ENCODE results near the gene EPAS1. TPM values are rescaled to one million over a fixed set of nuclear protein-coding genes. Genes with fewer than 3 reads are reported as not detected.

EPAS1 gene
- total and polyA plus RNA-seq, 2 of the 8 experiments (the other 6 are each of a cell fraction or from before 2014, with no cell fraction given), result 2.0 to 4.9 TPM

DNA sequence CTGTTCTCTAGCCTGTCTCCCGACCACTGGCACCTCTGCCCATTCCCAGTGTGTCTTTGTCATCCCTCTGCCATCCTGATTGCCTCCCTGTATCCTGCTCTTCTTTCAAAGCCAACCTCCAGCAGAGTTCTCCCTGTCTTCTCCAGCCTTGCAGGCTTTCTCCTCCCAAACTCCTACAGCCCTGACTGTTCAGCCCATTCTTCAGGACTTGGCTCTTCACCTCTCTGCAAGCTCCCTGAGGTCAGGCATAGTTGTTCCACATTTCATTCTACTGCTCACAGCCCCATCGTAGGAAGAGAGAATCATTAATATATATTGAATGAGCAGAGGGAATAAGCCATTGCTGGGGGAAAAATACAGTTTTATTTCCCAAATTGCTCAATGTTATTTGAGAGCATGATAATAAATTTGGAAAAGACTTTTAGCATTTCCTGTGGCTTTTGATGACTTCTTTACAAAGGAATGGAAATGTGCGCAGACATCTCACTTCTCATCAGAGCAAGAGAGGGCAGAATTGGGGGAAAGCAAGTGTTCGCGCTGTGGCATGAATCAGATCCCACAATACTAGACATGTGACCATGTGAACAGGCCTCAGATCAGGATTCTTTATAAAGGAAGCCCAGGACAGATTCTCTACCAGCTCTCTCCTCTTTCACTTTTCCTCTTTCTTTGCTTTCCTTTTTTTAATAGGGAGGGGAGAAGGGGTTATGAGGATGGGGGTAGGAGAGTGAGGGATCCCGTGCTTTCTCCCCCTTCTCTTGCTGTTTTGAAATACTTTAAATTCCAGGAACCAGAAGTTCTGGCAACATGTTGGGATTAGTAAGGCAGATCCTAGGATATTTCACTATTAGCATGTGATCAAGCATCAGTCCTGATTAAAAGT lies 37.4 kb downstream of the EPAS1 start:
- no peak overlapping the region for H3K23ac ChIP-seq (ENCODE audit: insufficient read length)
- DNase-seq (ENCODE audit: low read depth in 1 of 2, low spot score in 2 of 2), result no peak
- H2BK15ac ChIP-seq (ENCODE audit: low read length), result peak overlapping the region; percentile 65; the same call in 1 of the 2 replicates
- H2BK5ac ChIP-seq (ENCODE audit: low read depth, low read length), result no peak overlapping the region; the same call in 1 of the 2 replicates
- peak overlapping the region in 1 of 2 experiments; percentile 61; a peak in 1 of 4 replicates for H3K4me2 ChIP-seq (ENCODE audit: insufficient read depth in 1 of 2, low read depth in 2 of 2, low read length in 2 of 2)
- H3K14ac ChIP-seq (ENCODE audit: insufficient read length), result no peak overlapping the region
- no peak for FAIRE-seq
- H2BK120ac ChIP-seq (replicated peaks; ENCODE audit: low read depth, low read length), result no peak overlapping the region
- H4K8ac ChIP-seq (ENCODE audit: extremely low read depth, insufficient read depth, low read length), result no peak overlapping the region
- peak overlapping the region; percentile 89; the same call in 1 of the 2 replicates for H2BK12ac ChIP-seq (ENCODE audit: low read depth, low read length)
- H4K20me1 ChIP-seq (replicated peaks in 1 of 2; ENCODE audit: control insufficient read depth in 1 of 2, insufficient read depth in 2 of 2, low read length in 2 of 2), result no peaks in the 10 kb centered on the region
- H4K91ac ChIP-seq (replicated peaks; ENCODE audit: insufficient read length, low read length), result peak overlapping the region; percentile 30
- no peak overlapping the region for H2AK5ac ChIP-seq (ENCODE audit: low read depth, low read length)
- H3K27ac ChIP-seq (ENCODE audit: low read depth, low read length), result no peak overlapping the region
- no peak overlapping the region for H3K9ac ChIP-seq (replicated peaks in 1 of 4; ENCODE audit: extremely low read depth in 1 of 4, low read depth in 3 of 4, low read length in 3 of 4)
- WGBS, 2 experiments (ENCODE audit: extremely low coverage in 1 of 2, insufficient coverage in 1 of 2, insufficient read length in 1 of 2, insufficient replicate concordance in 2 of 2, low coverage in 1 of 2, low lambda C conversion rate in 2 of 2, missing lambda C conversion rate in 1 of 2), result 62% methylated on average over 5 of the region's 6 CpGs; no CpG with 5 or more reads in 1 of the 2 experiments
- H3K23me2 ChIP-seq (ENCODE audit: low read depth, low read length), result no peaks in the 10 kb centered on the region
- TF ChIP-seq, protein P1, sequence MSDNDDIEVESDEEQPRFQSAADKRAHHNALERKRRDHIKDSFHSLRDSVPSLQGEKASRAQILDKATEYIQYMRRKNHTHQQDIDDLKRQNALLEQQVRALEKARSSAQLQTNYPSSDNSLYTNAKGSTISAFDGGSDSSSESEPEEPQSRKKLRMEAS (IDR thresholded peaks at IDR 0.05), result no peak
- TF ChIP-seq TEAD4 (IDR thresholded peaks at IDR 0.05; ENCODE audit: low read depth, low read length), result peak; percentile 29; the same call in 1 of the 2 replicates
- H4K5ac ChIP-seq (ENCODE audit: insufficient read length, low read depth, low read length), result no peak overlapping the region
- no peaks in the 10 kb centered on the region for H3K79me2 ChIP-seq (ENCODE audit: control insufficient read depth in 1 of 2, insufficient read depth in 2 of 2, low read length in 2 of 2)
- H3K79me1 ChIP-seq (ENCODE audit: low read depth, low read length), result no peaks in the 10 kb centered on the region
- H3K9me3 ChIP-seq (ENCODE audit: insufficient read depth in 2 of 2, low read depth in 1 of 2, low read length in 1 of 2), result no peaks in the 10 kb centered on the region
- CTCF ChIA-PET (ENCODE audit: partially characterized antibody), result interaction anchor here (0.9 to 2.3 kb wide), 16 partner anchors 9 to 286 kb away, joined by 3 to 9 read pairs (median 5); no protein-coding TSS in a partner anchor
- H3K4me3 ChIP-seq (ENCODE audit: extremely low read depth in 1 of 4, insufficient read depth in 2 of 4, low read depth in 3 of 4, low read length in 4 of 4), result peak overlapping the region in 1 of 4 experiments; percentile 47; a peak in 1 of 8 replicates
- POLR2A ChIA-PET (ENCODE audit: partially characterized antibody), result interaction anchor here (2.1 kb wide), 1 partner anchor 12 kb away, joined by 8 read pairs; no protein-coding TSS in a partner anchor
- 0 out of 2 replicates have a peak overlapping the region, but pooled peaks have one; percentile 44 for H2BK20ac ChIP-seq (ENCODE audit: low read length)
- H3K36me3 ChIP-seq (ENCODE audit: control insufficient read depth in 2 of 4, insufficient read depth in 4 of 4, low read length in 3 of 4), result no peaks in the 10 kb centered on the region
- H3K4ac ChIP-seq (replicated peaks; ENCODE audit: insufficient read length, low read depth, low read length), result no peak overlapping the region
- no peaks in the 10 kb centered on the region; a peak in 1 of 7 replicates for H3K27me3 ChIP-seq (replicated peaks in 1 of 4; ENCODE audit: control insufficient read depth in 3 of 4, extremely low read depth in 1 of 4, insufficient read depth in 3 of 4, low read length in 3 of 4)
- no peak overlapping the region for H3K56ac ChIP-seq (replicated peaks; ENCODE audit: insufficient read length, low read depth, low read length)
- no peak overlapping the region for H3K18ac ChIP-seq (ENCODE audit: extremely low read depth, low read length)
- peaks cover 0 to 14% (median 10%) of the 10 kb centered on the region in 4 experiments; a peak in 6 of 7 replicates for H3K4me1 ChIP-seq (replicated peaks in 1 of 4; ENCODE audit: control insufficient read depth in 3 of 4, insufficient read depth in 4 of 4, low read length in 3 of 4)
- H2AFZ ChIP-seq (ENCODE audit: low read length), result no peak overlapping the region
